Gastrocnemius medialis (tissue), 4 donors: ENCODE measurements around the gene TMEM62. TPM values are rescaled to one million over a fixed set of nuclear protein-coding genes. Genes with fewer than 3 reads are reported as not detected.

ENCODE experiments used
- ATAC-seq, 2 donors: fragments of 150-250 bp; one replicate each; pipeline ENCODE4 v1.9.1; 2016
- DNase-seq, 2 donors: peaks; one replicate each; pipeline ENCODE4 v3.0.0-alpha.2; 2019
- H3K27ac ChIP-seq, 4 donors: fragments of 200-600 bp; sonication (generic); 1 replicate in 1 of 4; 2 replicates in 3 of 4; pipeline ENCODE4 v1.5.1; 2016 to 2018; ENCODE audit warnings: mild to moderate bottlenecking in 2 of 4, moderate library complexity in 1 of 4
- H3K27me3 ChIP-seq, 3 donors: fragments of 200-600 bp; sonication (generic) in 2 of 3; 1 replicate in 1 of 3; 2 replicates in 2 of 3; pipeline versions ENCODE4 v1.5.1 to v1.6.0; 2016 to 2019; ENCODE audit warnings: mild to moderate bottlenecking in 1 of 3, moderate library complexity in 1 of 3
- H3K36me3 ChIP-seq, 2 donors: fragments of 200-600 bp; sonication (generic) in 1 of 2; one replicate each; pipeline ENCODE4 v1.5.1; 2017 to 2018
- H3K4me1 ChIP-seq, 2 donors: fragments of 200-600 bp; sonication (generic) in 1 of 2; one replicate each; pipeline ENCODE4 v1.5.1; 2016 to 2017; ENCODE audit warnings: mild to moderate bottlenecking in 2 of 2
- H3K4me3 ChIP-seq, 4 donors: fragments of 200-600 bp; sonication (generic) in 3 of 4; 1 replicate in 1 of 4; 2 replicates in 3 of 4; pipeline ENCODE4 v1.5.1; 2016 to 2019; ENCODE audit warnings: mild to moderate bottlenecking in 2 of 4
- H3K9me3 ChIP-seq, 3 donors: fragments of 200-600 bp; sonication (generic) in 2 of 3; 1 replicate in 1 of 3; 2 replicates in 2 of 3; pipeline ENCODE4 v1.5.1; 2016 to 2019
- CTCF ChIP-seq, 5 experiments: fragments of 450-650 bp in 3 of 5; fragments of 200-600 bp in 2 of 5; sonication (generic) in 2 of 5; IDR thresholded peaks in 4 of 5; conservative IDR thresholded peaks in 1 of 5; 1 replicate in 4 of 5; 2 replicates in 1 of 5; pipeline ENCODE4 v1.5.1; 2016 to 2019; ENCODE audit warnings: antibody characterized with exemption in 5 of 5, mild to moderate bottlenecking in 3 of 5, moderate library complexity in 3 of 5
- POLR2A ChIP-seq, 2 donors: fragments of 450-650 bp; IDR thresholded peaks; one replicate each; pipeline ENCODE4 v1.6.1; 2017; ENCODE audit warnings: antibody characterized with exemption in 2 of 2, mild to moderate bottlenecking in 2 of 2, moderate library complexity in 2 of 2
- in situ Hi-C, 4 donors: fragments of 200-750 bp; cut with MboI; loops; one replicate each; pipeline versions ENCODE4 v1.15.0 to v1.8.0; 2017; ENCODE audit warnings: low sequenced_read_pairs in 4 of 4
- intact Hi-C: fragments of 100-400 bp; cut with DNase I; formaldehyde crosslinking; loops from one replicate; pipeline ENCODE4 v1.15.1; 2023; ENCODE audit warnings: low total_unique reads
- total RNA-seq, 4 donors: library from RNA; depleted of rRNA; stranded (reverse); fragments of >200 nt; gene quantifications; one replicate each; pipeline versions ENCODE4 v1.1.0 to v1.2.3, GENCODE V29; 2016

The TMEM62 gene
- total RNA-seq, 4 donors from 2014 or later: 13.1 to 16.7 (median 16.3) TPM

GRCh38 chr15:43144512-43144911 lies 11.1 kb downstream of the TMEM62 start:
- no peaks in the 10 kb centered on the region for H3K4me1 ChIP-seq
- H3K9me3 ChIP-seq: no peaks in the 10 kb centered on the region
- intact Hi-C loops: no loop called here
- DNase-seq (no peak), ATAC-seq (no peak)
- in situ Hi-C loops: no loop called here
- H3K27me3 ChIP-seq: no peaks in the 10 kb centered on the region
- H3K4me3 ChIP-seq: no peak overlapping the region
- TF ChIP-seq CTCF (IDR thresholded peaks at IDR 0.05 in 4 of 5, conservative IDR thresholded peaks at IDR 0.05 in 1 of 5): no peak
- no peak for TF ChIP-seq POLR2A (IDR thresholded peaks at IDR 0.05)
- no peak overlapping the region for H3K27ac ChIP-seq
- H3K36me3 ChIP-seq: peaks cover 4 to 28% of the 10 kb centered on the region in 2 donors

DNA sequence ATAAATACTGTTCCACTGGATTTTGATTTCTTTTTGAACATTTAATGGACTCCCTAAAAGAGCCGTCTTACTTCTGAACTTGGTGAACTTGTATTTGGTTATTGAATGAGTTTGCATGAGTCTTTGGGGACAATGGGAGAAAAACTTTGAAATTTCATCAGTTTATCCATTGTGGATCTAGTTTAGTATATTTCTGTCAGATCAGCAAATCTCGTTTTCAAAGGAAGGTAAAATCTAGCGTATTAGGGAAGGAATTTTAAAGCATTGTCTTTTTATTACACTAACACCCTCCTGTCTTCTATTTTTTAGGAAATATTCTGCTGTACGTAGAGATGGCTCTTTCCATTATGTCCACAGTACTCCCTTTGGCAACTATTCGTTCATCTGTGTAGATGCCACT lies 12.8 kb downstream of the TMEM62 start:
- in situ Hi-C loops (no loop called here), intact Hi-C loops (no loop called here)
- H3K36me3 ChIP-seq: peaks cover 4 to 21% of the 10 kb centered on the region in 2 donors
- H3K9me3 ChIP-seq: no peaks in the 10 kb centered on the region
- TF ChIP-seq POLR2A (IDR thresholded peaks at IDR 0.05) (no peak), CTCF (IDR thresholded peaks at IDR 0.05 in 4 of 5, conservative IDR thresholded peaks at IDR 0.05 in 1 of 5) (no peak)
- H3K27me3 ChIP-seq: no peaks in the 10 kb centered on the region
- no peak overlapping the region for H3K27ac ChIP-seq
- no peaks in the 10 kb centered on the region for H3K4me1 ChIP-seq
- ATAC-seq (no peak), DNase-seq (no peak)
- H3K4me3 ChIP-seq: no peak overlapping the region

DNA sequence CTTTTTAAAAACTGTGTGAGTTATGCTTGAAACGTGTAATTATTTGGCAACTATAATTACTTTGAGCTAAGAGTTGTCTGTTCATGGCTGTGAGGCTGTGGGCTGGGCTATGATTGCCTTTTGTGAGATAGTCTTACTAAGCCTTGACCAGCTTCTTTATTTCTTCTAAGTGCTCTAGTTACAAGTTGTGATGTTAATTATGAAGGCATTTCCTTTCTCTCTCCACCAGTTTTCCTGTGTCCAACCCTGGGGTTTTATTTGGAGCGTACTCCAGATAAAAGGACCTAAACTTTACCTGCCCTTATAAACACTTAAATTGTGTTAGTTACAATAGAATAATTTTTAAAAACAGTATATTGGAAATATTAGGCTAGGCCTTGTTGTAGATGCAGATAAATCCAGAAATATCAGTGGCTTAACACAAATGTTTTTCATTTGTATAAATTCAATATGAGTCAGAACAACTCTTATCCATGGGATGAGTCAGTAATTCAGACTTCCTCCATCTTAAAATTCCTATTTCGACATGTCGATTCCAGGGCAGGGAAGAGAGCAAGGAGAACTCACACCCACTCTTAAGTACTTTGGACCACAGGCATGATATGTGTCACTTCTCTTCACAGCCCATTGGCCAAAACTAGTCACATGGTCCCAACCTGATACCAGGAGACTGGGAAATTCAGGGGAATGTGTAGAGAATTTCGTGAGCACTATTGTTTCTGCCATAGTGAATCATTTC lies 17.0 kb downstream of the TMEM62 start:
- Histone ChIP-seq H3K27me3 (no peaks in the 10 kb centered on the region), H3K27ac (no peak overlapping the region), H3K9me3 (no peaks in the 10 kb centered on the region), H3K36me3 (peaks cover 4 to 36% of the 10 kb centered on the region in 2 donors), H3K4me1 (no peaks in the 10 kb centered on the region), H3K4me3 (no peak overlapping the region)
- in situ Hi-C loops (no loop called here), intact Hi-C loops (no loop called here)
- no peak for ATAC-seq
- no peak for DNase-seq
- TF ChIP-seq POLR2A (IDR thresholded peaks at IDR 0.05) (no peak), CTCF (IDR thresholded peaks at IDR 0.05 in 4 of 5, conservative IDR thresholded peaks at IDR 0.05 in 1 of 5) (no peak)

GRCh38 chr15:43151688-43152087 lies 18.3 kb downstream of the TMEM62 start:
- in situ Hi-C loops (no loop called here), intact Hi-C loops (no loop called here)
- no peaks in the 10 kb centered on the region for H3K4me1 ChIP-seq
- no peaks in the 10 kb centered on the region for H3K9me3 ChIP-seq
- ATAC-seq: no peak
- no peaks in the 10 kb centered on the region for H3K27me3 ChIP-seq
- no peak overlapping the region for H3K27ac ChIP-seq
- TF ChIP-seq CTCF (IDR thresholded peaks at IDR 0.05 in 4 of 5, conservative IDR thresholded peaks at IDR 0.05 in 1 of 5): no peak
- no peak for TF ChIP-seq POLR2A (IDR thresholded peaks at IDR 0.05)
- peaks cover 4 to 44% of the 10 kb centered on the region in 2 donors for H3K36me3 ChIP-seq
- H3K4me3 ChIP-seq: no peak overlapping the region
- DNase-seq: no peak

GRCh38 chr15:43153269-43153668 lies 19.9 kb downstream of the TMEM62 start:
- H3K4me3 ChIP-seq: no peak overlapping the region
- no peak for ATAC-seq
- no peaks in the 10 kb centered on the region for H3K9me3 ChIP-seq
- H3K4me1 ChIP-seq: no peaks in the 10 kb centered on the region
- DNase-seq: no peak
- TF ChIP-seq POLR2A (IDR thresholded peaks at IDR 0.05): no peak
- TF ChIP-seq CTCF (IDR thresholded peaks at IDR 0.05 in 4 of 5, conservative IDR thresholded peaks at IDR 0.05 in 1 of 5): no peak
- in situ Hi-C loops: no loop called here
- H3K36me3 ChIP-seq: peaks cover 0 to 50% of the 10 kb centered on the region in 2 donors
- no peaks in the 10 kb centered on the region for H3K27me3 ChIP-seq
- H3K27ac ChIP-seq: no peak overlapping the region
- intact Hi-C loops: no loop called here
